GM18517 (cell line): ENCODE data around the gene ANKFY1.
A peak's percentile ranks its signal among the peaks of the same experiment; 100 is the strongest.
"Not testable (repeated sequence)": the region's sequence is repeated elsewhere in the genome, so short reads cannot be mapped to it uniquely, and the experiment has no call there.

Source experiments
- ATAC-seq: cut with Tn5 transposase; IDR thresholded peaks from one replicate; pipeline ENCODE4 v1.9.1; 2021; ENCODE audit warnings: mild to moderate bottlenecking, moderate library complexity; ENCODE audit not compliant: unreplicated experiment

ANKFY1 gene

GRCh38 chr17:4157618-4158333 lies 106.0 kb downstream of the ANKFY1 start:
- no peak for ATAC-seq

DNA sequence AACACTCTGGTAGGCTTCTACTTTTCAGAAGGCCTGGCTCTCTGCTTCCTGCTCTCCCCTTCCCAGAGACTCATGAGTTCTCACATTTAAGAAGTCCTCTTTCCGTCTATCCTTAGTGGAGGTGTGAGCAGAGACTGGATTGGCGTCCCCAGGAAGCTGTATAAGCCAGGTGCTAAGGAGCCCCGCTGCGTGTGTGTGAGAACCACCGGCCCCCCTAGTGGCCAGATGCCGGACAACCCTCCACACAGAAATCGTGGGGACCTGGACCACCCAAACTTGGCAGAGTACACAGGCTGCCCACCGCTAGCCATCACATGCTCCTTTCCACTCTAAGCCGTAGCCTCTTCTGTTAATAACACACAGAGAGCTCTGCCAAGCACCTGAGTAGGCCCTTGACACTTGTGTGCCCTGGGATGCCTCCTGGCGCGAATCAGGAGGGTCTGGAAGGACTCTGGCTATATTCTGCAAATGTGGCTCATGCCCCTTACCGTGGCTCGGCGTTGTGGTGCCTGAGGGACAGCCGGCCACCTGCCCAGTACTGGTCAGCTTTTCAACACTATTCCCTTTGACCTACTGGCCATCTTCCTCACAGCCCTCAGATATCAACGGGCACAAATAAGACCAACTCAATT lies 106.9 kb downstream of the ANKFY1 start:
- ATAC-seq, result no peak

GRCh38 chr17:4155980-4156620 lies 107.7 kb downstream of the ANKFY1 start:
- ATAC-seq, result no peak

- no peak for ATAC-seq
Measured at GRCh38 chr17:4154201-4154600, 109.6 kb downstream of the ANKFY1 start.

DNA sequence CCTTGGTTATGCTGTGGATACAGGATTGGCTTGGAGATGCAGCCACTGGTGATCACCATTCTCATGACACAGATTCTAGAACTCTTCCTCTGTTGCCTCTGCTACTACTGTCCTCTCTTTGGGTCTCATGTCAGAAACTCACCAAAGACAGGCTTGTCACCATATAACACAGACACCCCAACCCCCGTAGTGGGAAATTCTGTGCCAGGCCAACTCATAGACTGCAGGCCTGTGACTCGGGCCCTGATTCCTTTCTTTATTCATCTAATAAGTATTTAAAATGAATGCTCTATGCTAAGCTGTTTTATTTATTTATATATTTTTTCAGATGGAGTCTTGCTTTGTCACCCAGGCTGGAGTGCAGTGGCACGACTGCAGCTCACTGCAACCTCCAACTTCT lies 111.3 kb downstream of the ANKFY1 start:
- no peak for ATAC-seq

DNA sequence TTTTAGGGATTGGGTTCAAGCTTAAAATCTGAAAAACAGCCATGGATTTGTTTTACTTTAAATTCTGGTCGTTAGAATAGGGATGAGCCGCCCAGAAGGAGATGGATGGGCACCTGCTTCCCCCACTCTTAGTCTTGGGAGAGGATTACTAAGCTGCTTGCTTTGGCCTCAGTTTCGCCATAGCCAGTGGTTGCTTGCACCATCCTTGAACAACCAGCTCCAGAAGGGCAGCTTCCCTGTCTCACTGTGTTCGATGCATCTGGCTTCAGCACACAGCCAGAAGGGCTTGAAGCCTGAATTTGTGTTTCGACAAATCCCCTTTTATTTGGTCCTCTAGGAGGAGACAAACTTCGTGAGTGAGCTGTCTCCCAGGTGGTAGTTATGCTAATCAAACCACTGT lies 113.7 kb downstream of the ANKFY1 start:
- ATAC-seq, result no peak

DNA sequence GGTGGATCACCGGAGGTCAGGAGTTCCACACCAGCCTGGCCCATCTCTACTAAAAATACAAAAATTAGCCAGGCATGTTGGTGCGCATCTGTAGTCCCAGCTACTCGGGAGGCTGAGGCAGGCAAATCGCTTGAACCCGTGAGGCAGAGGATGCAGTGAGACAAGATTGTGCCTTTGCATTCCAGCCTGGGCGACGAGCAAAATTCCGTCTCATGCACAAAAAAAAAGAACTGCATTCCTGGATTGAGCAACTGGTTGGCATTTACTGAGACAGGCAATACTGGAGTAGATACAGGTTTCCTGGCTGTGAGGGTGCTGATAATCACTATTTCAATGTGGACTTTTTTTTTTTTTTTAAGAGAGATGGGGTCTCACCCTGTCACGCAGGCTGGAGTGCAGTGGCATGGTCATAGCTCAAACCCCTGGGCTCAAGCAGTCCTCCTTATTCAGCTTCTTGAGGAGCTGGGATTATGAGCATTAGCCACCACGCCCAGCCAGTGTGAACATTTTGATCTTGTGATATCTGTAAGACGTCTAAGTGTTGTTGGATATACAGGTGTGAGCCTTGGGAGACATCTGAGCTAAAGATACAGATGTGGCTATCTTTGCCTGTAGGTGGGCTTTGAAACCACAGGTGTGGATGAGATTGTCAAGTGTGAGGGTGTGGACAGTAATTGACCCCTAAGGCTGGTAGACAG lies 115.0 kb downstream of the ANKFY1 start:
- ATAC-seq, result no peak

DNA sequence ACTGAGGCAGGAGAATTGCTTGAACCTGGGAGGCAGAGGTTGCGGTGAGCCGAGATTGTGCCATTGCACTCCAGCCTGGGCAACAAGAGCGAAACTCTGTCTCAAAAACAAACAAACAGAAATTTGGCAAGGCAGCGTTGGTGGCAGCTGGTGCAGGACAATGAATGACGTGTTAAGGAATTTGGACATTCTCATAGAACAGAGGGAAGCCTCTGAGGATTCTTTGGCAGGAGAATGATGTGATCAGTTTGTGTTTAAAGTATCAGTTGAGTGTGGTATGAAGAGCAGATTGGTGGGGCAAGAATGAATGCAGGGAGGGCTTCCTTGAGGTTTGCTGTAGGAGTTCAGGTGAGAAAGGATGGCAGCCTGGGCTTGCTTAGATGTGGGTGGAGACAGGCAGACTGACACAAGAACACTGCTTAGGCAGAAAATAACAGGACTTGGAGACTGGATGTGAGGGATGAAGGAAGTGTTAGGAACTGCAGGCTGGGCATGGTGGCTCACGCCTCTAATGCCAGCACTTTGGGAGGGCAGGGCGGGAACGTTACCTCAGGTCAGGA lies 115.9 kb downstream of the ANKFY1 start:
- no peak for ATAC-seq

GRCh38 chr17:4146641-4147040 lies 117.1 kb downstream of the ANKFY1 start:
- ATAC-seq, result no peak

DNA sequence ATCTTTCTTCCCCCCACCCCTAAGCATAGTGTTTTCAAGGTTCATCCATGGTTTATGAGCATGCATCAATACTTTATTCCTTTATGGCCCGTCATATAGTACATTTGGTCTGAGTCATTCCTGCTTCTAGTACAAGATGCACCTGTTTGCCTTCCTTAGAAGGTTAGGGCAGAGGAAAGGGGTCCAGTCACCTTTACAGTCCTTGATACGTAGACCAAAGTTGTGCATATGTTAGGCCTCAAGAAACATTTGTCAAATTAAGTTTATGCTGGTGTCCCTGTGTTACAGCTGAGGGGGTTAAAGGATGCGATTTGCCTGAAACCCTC lies 119.4 kb downstream of the ANKFY1 start:
- no peak for ATAC-seq

- ATAC-seq, result peak; percentile 66
Measured at GRCh38 chr17:4143563-4144421, 120.0 kb downstream of the ANKFY1 start.

DNA sequence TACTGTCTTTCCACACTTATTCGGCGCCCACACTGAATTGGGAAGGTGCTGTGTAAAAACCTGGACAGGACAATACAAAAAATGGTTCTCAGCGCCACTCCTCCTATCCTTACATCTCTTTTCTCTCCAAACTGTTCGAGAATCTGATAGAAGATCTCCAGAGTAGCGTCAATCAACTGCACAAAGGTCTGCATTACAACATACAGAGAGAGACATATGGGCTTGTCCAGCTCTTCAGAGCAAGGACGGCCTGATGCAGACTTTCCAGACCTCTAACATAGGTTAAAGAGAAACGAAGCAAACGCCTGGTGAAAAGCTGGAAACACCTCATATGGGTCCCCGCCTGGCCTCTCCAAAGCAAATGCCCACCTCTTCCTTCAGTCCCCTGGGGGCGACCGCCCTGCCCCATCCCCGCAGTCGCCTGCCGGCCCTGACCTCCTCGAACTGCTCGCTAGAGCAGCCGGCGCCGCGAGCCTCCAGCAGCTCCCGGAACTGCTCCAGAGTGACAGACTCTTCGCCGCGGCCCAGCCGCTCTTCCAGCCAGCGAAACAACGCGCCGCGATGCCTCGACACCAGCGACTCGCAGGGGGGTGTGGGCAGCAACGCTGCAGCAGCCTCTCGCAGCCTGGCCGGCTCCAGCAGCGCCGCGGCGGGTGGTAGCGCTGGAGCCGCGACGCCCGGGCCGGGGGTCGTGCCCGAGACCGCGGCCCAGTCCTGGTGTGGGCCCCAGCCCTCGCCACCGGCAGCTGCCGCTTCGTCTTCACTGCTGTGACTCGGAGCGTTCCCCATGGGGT lies 121.5 kb downstream of the ANKFY1 start:
- ATAC-seq, result peak; percentile 21

GRCh38 chr17:4140125-4140524 lies 123.7 kb downstream of the ANKFY1 start:
- ATAC-seq, result no peak

GRCh38 chr17:4138906-4139526 lies 124.8 kb downstream of the ANKFY1 start:
- not testable (repeated sequence) for ATAC-seq

GRCh38 chr17:4136373-4136772 lies 127.4 kb downstream of the ANKFY1 start:
- ATAC-seq, result no peak

- no peak for ATAC-seq
Measured at GRCh38 chr17:4135489-4135888, 128.3 kb downstream of the ANKFY1 start.

GRCh38 chr17:4134721-4135120 lies 129.1 kb downstream of the ANKFY1 start:
- ATAC-seq, result no peak

GRCh38 chr17:4130715-4131114 lies 133.1 kb downstream of the ANKFY1 start:
- ATAC-seq, result no peak

GRCh38 chr17:4127555-4127954 lies 136.2 kb downstream of the ANKFY1 start:
- ATAC-seq, result no peak
